Neural crest cell (in vitro differentiated cells): Measurements from ENCODE around the gene CAMK2B. TPM values are rescaled to one million over a fixed set of nuclear protein-coding genes. Genes with fewer than 3 reads are reported as not detected.

Experiments
- DNase-seq: peaks from one replicate; pipeline ENCODE4 v3.0.0; 2021; ENCODE audit warnings: low read depth, mixed read lengths, low spot score
- H3K27ac Mint-ChIP-seq: one replicate; pipeline ENCODE4 v1.8.0; 2021; ENCODE audit warnings: mild to moderate bottlenecking, mixed read lengths; ENCODE audit not compliant: unreplicated experiment
- H3K27me3 Mint-ChIP-seq: 2 replicates; pipeline ENCODE4 v1.8.0; 2021; ENCODE audit warnings: low read depth, mild to moderate bottlenecking, mixed read lengths
- H3K36me3 Mint-ChIP-seq: 2 replicates; pipeline ENCODE4 v1.8.0; 2021; ENCODE audit warnings: low read depth, mild to moderate bottlenecking, mixed read lengths
- H3K4me1 Mint-ChIP-seq: 2 replicates; pipeline ENCODE4 v1.8.0; 2021; ENCODE audit warnings: mixed read lengths
- H3K4me3 Mint-ChIP-seq: one replicate; pipeline ENCODE4 v1.8.0; 2021; ENCODE audit warnings: mild to moderate bottlenecking, mixed read lengths
- H3K9me3 Mint-ChIP-seq: 2 replicates; pipeline ENCODE4 v1.8.0; 2021; ENCODE audit warnings: mixed read lengths
- CTCF ChIP-seq: fragments of 200-600 bp; sonication (generic); conservative IDR thresholded peaks from 2 replicates; pipeline ENCODE4 v1.5.0; 2021; ENCODE audit warnings: antibody characterized with exemption, mild to moderate bottlenecking
- total RNA-seq: library from RNA; stranded (reverse); gene quantifications from 2 replicates; pipeline ENCODE4 v1.2.1, GENCODE V29; 2021

Gene CAMK2B
- total RNA-seq, 1 donor from 2014 or later: 1.6 TPM

GRCh38 chr7:44268671-44269070 is 56.7 kb downstream of the CAMK2B start:
- peak overlapping the region; percentile 4 for H3K27ac Mint-ChIP-seq
- no peaks in the 10 kb centered on the region for H3K9me3 Mint-ChIP-seq
- H3K4me3 Mint-ChIP-seq: no peak overlapping the region
- H3K36me3 Mint-ChIP-seq: no peaks in the 10 kb centered on the region
- H3K27me3 Mint-ChIP-seq: no peaks in the 10 kb centered on the region
- no peaks in the 10 kb centered on the region for H3K4me1 Mint-ChIP-seq
- TF ChIP-seq CTCF: no peak
- DNase-seq: no peak

- H3K9me3 Mint-ChIP-seq: no peaks in the 10 kb centered on the region
- no peak for TF ChIP-seq CTCF
- H3K4me1 Mint-ChIP-seq: no peaks in the 10 kb centered on the region
- DNase-seq: no peak
- H3K27ac Mint-ChIP-seq: peak overlapping the region; percentile 27
- H3K36me3 Mint-ChIP-seq: no peaks in the 10 kb centered on the region
- no peak overlapping the region for H3K4me3 Mint-ChIP-seq
- no peaks in the 10 kb centered on the region for H3K27me3 Mint-ChIP-seq
Observed at GRCh38 chr7:44267719-44268421, 57.5 kb downstream of the CAMK2B start.

GRCh38 chr7:44267178-44267577 is 58.2 kb downstream of the CAMK2B start:
- Mint-ChIP-seq H3K4me3 (no peak overlapping the region), H3K36me3 (no peaks in the 10 kb centered on the region), H3K4me1 (no peaks in the 10 kb centered on the region), H3K27me3 (no peaks in the 10 kb centered on the region), H3K27ac (no peak overlapping the region), H3K9me3 (no peaks in the 10 kb centered on the region)
- no peak for TF ChIP-seq CTCF
- no peak for DNase-seq

GRCh38 chr7:44266526-44266925 is 58.9 kb downstream of the CAMK2B start:
- H3K4me3 Mint-ChIP-seq: no peak overlapping the region
- H3K27me3 Mint-ChIP-seq: no peaks in the 10 kb centered on the region
- DNase-seq: no peak
- no peaks in the 10 kb centered on the region for H3K36me3 Mint-ChIP-seq
- TF ChIP-seq CTCF: no peak
- H3K27ac Mint-ChIP-seq: no peak overlapping the region
- no peaks in the 10 kb centered on the region for H3K4me1 Mint-ChIP-seq
- no peaks in the 10 kb centered on the region for H3K9me3 Mint-ChIP-seq

GRCh38 chr7:44265728-44266127 is 59.7 kb downstream of the CAMK2B start:
- Mint-ChIP-seq H3K4me3 (no peak overlapping the region), H3K4me1 (no peaks in the 10 kb centered on the region), H3K27ac (no peak overlapping the region), H3K9me3 (no peaks in the 10 kb centered on the region), H3K36me3 (no peaks in the 10 kb centered on the region), H3K27me3 (no peaks in the 10 kb centered on the region)
- DNase-seq: no peak
- no peak for TF ChIP-seq CTCF
